CD4-positive, alpha-beta T cell treated with Interferon gamma for 1 hour (primary cell): ENCODE measurements around the gene ZNF853.

ENCODE experiments used
- DNase-seq: peaks from one replicate; pipeline ENCODE4 v3.0.0-alpha.2; 2020

The ZNF853 gene

GRCh38 chr7:6606866-6607583 is 8.4 kb upstream of the ZNF853 start:
- no peak for DNase-seq

DNA sequence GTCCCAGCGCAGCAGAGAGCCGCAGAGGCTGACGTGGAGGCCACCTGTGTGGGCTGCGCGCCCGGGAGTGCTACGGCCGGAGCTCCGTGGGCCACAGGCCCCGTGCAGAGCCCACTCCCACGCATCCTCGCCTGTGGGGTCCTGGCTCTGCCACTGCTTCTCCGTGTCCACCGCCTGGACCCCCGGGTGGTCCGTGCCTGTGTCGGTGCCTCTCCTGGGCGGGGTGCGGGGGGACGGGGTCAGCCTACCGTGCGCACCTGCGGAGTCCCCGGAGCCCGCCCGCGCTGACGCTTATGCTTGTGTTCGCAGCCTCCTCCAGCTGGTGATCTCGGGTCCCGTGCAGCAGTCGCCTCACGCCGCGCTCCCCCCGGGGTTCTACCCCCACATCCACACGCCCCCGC is 7.8 kb upstream of the ZNF853 start:
- no peak for DNase-seq

- no peak for DNase-seq
Measured at GRCh38 chr7:6608081-6608480, 7.3 kb upstream of the ZNF853 start.

- no peak for DNase-seq
Measured at GRCh38 chr7:6608794-6609193, 6.6 kb upstream of the ZNF853 start.

DNA sequence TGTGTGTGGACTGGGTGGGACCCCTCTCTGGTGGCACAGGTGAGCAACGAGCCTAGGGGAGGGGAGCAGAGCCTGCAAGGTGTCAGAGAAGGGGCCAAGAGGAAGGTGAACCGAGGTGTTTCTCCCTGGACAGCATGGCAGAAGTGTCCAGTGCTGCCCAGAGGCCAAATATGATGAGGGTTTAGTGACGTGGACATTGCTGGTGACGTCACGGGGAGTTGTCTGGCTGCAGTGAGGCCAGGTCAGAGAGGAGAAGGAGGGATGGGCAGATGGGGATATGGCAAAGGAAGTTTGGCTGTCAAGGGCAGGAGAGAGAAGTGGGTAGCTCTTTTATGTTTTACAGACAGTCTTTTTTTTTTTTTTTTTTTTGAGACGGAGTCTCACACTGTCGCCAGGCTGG is 2.6 kb upstream of the ZNF853 start:
- no peak for DNase-seq

GRCh38 chr7:6613706-6614105 is 1.7 kb upstream of the ZNF853 start:
- DNase-seq, result no peak

GRCh38 chr7:6615723-6616555 is 529 bp downstream of the ZNF853 start:
- DNase-seq, result no peak

DNA sequence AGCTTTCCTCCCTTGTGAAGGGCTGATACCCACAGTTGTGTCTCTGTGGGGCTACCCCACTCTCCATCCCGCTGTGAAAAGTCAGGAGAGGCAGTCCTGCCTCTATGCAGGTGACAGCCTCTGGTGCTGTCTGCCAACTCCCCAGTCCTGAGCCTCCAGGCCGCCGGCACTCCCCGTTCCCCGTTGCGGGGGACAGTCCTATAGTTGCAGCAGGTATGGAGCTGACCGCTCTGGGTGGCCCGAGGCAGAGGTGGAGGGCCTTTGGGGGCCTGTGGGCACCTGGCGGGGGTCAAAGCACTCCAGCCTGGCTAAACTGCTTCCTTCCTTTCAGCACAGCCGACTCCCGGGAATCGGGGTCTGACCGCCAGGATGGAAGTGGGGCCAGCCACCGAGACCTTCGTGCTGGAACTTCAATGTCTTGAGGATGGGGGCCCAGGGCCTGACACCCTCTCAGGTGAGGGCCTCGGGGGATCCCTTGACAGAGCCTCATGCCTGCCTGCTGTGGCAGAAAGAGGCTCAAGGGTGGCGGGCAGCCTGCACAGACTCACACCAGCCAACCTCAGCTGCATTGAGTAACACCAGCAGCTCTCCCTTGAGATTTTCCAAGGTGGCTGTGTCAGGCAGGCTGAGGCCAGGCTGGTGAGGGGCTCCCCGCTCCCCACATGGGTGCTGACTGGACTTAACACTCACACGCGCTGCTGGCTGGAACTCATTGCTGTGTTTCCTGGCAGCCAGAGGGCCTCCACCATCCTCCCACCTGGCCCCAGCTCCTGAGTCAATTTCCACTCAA is 1.6 kb downstream of the ZNF853 start:
- no peak for DNase-seq

DNA sequence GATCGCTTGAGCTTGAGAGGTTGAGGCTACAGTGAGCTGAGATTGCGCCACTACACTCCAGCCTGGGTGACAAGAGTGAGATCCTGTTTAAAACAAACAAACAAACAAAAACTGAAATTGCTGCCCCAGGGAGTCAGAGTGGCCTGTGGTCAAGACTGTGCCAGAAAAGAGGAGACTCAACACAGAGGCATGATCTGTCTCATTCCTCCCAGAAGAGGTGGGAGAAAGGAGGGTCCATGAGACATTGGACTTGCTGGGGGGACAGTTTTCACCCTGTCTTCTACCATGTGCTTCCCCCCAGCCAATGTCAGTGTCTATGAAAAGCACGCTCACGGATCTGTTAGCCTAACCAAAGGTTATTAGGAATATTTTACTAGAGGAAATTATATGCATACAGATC is 3.2 kb downstream of the ZNF853 start:
- no peak for DNase-seq

DNA sequence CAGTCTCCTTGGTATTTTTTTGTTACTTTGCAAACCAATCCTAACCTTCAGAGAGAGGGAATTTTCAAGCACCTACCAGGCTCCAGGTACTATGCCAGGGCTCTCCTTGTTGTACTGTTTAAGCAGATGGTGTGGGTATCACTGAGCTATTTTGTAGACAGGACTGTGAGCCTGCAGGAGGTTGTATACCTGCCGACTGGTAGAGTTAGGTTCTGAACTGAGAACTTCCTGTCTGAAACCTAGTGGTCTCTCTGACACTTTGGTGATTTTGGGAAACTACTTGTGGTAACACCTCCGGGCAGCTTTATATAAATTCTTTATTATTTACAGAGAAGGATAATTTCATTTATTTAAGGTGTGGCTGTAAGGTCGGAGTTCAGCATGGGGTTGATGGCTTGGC is 4.6 kb downstream of the ZNF853 start:
- DNase-seq, result no peak

DNA sequence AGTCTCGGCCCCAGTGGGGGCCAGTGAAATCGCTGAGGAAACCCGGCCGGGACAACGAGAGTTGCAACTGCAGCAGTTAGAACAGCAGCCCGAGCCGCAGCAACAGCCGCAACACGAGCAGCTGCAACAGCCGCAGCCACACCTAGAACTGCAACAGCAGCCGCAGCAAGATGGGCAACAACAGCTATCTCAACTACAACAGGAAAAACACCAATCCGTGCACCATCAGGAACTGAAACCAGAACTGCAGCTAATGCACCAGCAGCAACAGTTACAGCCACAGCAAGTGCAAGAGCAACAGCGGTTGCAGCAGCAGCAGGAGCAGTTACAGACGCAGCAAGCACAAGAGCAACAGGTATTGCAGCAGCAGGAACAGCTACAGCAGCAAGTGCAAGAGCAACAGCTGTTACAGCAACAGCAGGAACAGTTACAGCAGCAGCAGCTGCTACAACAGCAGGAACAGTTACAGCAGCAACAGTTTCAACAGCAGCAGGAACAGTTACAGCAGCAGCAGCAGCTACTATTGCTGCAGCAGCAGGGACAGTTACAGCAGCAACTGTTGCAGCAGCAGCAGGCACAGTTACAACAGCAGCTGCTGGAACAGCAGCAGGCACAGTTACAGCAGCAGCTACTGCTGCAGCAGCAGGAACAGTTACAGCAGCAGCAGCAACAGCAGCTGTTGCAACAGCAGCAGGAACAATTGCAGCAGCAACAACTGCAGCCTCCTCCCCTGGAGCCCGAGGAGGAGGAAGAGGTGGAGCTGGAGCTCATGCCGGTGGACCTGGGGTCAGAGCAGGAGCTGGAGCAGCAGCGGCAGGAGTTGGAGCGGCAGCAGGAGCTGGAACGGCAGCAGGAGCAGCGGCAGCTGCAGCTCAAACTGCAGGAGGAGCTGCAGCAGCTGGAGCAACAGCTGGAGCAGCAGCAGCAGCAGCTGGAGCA is 6.1 kb downstream of the ZNF853 start:
- DNase-seq, result no peak

DNA sequence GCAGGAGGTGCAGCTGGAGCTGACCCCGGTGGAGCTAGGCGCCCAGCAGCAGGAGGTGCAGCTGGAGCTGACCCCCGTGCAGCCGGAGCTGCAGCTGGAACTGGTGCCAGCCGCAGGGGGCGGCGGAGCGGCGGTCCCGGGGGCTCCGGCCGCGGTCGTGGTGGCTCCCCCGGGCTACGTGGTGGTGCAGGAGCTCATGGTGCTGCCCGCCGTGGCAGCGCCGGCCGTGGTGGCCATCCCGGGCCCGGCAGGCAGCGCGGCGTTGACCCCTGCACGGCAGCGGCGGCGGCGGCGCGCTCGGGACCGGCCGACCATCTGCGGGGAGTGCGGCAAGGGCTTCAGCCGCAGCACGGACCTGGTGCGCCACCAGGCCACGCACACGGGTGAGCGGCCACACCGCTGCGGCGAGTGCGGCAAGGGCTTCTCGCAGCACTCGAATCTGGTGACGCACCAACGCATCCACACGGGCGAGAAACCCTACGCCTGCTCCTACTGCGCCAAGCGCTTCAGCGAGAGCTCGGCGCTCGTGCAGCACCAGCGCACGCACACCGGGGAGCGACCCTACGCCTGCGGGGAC is 6.8 kb downstream of the ZNF853 start:
- DNase-seq, result no peak

DNA sequence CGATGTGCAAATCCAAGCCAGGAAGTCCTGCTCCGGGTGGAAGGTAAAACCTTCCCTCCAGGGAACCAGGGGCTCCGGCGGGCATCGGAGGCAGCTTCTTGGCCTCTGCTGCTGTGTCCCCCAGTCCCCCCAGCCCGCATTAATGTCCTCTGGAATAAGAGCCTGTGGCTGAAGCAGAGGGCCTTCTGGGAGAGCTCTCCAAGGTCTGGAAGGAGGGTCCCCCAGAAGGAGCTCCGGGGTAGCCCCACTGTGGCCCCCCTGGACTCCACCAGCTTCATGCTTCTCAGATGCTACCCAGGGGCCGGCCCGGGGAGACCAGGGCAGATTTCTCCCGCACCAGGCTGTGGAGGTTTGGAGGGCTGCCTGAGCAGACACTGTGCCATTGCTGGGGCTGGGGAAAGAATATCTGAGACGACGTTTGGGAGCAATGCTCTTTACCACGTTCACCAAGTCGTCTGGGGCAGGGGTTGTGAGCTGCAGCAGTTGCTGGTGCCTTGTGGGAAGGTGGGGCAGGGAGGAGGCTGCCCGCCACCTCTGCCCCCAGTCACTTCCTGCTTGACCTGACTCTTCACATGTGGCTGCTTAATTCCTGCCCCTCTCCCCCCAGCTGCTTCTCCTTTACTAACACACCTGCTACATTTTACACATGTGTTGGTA is 8.3 kb downstream of the ZNF853 start:
- peak; percentile 18 for DNase-seq

GRCh38 chr7:6624246-6624611 is 8.8 kb downstream of the ZNF853 start:
- DNase-seq, result no peak

DNA sequence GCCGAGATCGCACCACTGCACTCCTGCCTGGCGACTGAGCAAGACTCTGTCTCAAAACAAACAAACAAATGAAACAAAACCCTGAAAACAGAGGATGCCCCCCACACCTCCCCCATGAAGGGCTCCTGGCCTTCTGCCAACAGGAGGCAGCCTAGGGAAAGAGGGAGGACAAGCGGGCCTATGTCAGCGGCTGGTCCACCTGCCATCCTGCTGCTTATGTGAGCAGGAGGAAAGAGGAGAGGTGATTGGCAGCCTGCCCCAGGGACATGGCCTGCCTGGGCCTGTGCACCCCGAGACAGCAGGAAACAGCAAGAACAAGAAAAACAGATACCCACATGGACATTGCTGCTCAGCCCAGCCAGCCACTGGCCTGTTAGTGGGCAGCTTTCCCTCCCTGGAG is 12.6 kb downstream of the ZNF853 start:
- no peak for DNase-seq

- no peak for DNase-seq
Measured at GRCh38 chr7:6630007-6630849, 14.8 kb downstream of the ZNF853 start.

GRCh38 chr7:6631605-6632004 is 16.2 kb downstream of the ZNF853 start:
- DNase-seq, result no peak

DNA sequence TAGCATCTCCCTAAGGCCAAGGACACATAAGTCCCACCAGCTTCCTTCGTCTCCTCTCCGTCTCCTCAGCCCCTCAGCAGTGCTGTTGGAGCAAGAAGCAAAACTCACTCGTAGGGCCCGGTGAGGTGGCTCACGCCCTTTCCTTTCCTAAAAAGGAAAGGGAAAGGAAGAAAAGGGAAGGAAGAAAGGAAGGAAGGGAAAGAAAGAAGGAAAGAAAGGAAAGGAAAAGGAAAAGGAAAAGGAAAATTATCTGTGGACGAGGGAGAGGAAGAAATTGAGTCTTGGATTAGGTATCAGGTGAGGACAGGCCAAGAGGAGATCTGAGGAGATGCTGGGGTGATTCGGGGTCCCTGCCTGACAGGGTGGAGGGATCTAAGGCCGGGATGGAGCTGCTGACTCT is 18.6 kb downstream of the ZNF853 start:
- no peak for DNase-seq

GRCh38 chr7:6634971-6635370 is 19.6 kb downstream of the ZNF853 start:
- DNase-seq, result peak; percentile 47

- peak; percentile 55 for DNase-seq
Measured at GRCh38 chr7:6636741-6637543, 21.5 kb downstream of the ZNF853 start, which contains the start of gene ZNF316. ZNF316 (plus strand) TSS chr7:6637318; CDS start chr7:6642410, 5,092 bp downstream.
